GM21515 (cell line): ENCODE measurements around the gene FGF22.
"Not testable (repeated sequence)": the region's sequence is repeated elsewhere in the genome, so short reads cannot be mapped to it uniquely, and the experiment has no call there.

Experiments used
- ATAC-seq: cut with Tn5 transposase; IDR thresholded peaks from one replicate; pipeline ENCODE4 v1.9.1; 2021; ENCODE audit not compliant: unreplicated experiment

Gene FGF22

GRCh38 chr19:605061-605971 lies 34.4 kb upstream of the FGF22 start:
- not testable (repeated sequence) for ATAC-seq

- ATAC-seq: no peak
These were observed 32.2 kb upstream of the FGF22 start for GRCh38 chr19:607301-608154.

DNA sequence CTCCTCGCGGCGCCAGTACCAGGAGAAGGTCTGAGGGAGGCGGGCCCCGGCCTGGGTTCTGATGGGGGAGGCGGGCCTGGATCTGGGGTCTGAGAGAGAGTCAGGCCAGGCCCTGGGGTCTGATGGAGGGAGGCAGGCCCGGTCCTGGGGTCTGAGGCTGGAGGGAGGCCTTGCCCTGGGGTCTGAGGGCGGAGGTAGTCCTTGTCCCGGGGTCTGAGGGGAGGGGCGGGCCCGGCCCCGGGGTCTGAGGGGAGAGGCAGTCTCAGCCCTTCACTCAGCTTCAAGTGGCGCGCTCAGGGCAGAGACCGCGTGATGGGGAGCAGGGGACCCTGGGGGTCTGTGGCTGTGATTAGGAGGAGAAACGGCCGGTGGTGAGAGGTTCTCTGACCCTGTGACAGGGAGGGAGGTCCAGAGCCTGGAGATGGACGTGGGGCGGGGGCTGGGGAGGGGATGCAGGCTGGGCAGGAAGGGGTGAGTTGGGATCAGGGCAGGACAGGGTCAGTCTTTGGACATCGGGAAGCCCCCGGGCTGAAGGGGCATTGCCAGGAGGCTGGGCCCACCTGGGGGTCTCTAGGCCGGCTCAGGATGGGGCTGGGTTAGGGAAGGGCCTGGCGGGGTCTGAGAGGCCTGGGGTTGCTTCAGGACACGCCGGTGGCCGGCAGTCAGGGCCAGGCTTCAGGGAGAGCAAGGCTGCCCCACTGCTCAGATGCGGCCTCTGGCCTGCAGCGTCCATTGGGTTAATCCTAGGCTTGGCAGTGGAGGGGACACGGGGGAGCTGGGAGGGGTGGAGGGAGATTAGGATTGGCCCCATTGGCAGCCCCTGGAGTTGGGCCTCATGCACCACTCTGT lies 31.3 kb upstream of the FGF22 start:
- ATAC-seq: no peak

DNA sequence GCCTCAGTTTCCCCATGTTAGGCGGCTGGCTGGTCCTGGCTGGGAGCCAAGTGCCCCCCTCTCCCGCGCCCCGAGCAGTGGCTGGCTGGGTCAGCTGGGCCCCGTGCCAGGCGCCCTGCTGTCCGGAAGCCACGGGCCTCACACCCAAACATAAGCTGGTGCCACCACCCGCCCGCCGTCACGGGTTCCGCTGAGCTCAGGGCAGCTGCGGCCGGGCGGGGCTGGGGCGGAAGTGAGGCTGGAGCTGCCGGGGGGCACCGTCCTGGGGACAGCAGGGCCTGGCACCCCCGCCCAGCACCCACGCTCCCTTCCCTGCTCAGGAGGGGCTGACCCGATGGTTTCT lies 30.7 kb upstream of the FGF22 start:
- no peak for ATAC-seq

DNA sequence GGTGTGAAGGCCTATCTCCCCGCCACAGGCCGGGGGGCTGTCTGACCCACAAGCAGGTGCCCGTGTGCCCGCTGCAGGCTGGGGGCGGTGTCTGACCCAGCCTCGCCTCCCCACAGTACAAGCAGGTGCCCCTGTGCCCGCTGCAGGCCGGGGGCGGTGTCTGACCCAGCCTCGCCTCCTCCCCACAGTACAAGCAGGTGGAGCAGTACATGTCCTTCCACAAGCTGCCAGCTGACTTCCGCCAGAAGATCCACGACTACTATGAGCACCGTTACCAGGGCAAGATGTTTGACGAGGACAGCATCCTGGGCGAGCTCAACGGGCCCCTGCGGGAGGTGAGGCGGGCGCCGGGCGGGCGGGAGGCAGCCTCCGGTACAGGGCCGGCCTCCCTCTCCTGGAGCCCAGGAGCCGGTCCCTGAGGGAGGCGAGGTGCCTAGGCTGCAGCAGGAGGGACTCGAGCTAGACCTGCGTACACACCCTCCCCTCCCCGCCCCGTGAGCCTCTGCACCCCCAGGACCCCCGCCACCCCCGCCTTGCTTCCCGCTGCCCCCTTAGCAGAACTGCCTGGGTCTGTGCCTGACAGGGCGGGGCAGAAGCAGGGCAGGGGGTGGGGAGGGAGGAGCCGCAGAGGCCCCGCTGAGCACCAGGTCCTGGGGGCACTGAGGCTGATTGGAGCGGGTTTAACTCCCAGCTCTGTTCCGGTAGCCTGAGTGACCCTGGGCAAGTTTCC lies 29.4 kb upstream of the FGF22 start:
- no peak for ATAC-seq

- ATAC-seq: no peak
These were observed 28.7 kb upstream of the FGF22 start for GRCh38 chr19:610801-611480.

- no peak for ATAC-seq
These were observed 28.2 kb upstream of the FGF22 start for GRCh38 chr19:611481-611868.

- no peak for ATAC-seq
These were observed 26.7 kb upstream of the FGF22 start for GRCh38 chr19:612941-613340.

GRCh38 chr19:613732-614567 lies 25.7 kb upstream of the FGF22 start:
- ATAC-seq: no peak

- no peak for ATAC-seq
These were observed 24.1 kb upstream of the FGF22 start for GRCh38 chr19:615619-616018.

DNA sequence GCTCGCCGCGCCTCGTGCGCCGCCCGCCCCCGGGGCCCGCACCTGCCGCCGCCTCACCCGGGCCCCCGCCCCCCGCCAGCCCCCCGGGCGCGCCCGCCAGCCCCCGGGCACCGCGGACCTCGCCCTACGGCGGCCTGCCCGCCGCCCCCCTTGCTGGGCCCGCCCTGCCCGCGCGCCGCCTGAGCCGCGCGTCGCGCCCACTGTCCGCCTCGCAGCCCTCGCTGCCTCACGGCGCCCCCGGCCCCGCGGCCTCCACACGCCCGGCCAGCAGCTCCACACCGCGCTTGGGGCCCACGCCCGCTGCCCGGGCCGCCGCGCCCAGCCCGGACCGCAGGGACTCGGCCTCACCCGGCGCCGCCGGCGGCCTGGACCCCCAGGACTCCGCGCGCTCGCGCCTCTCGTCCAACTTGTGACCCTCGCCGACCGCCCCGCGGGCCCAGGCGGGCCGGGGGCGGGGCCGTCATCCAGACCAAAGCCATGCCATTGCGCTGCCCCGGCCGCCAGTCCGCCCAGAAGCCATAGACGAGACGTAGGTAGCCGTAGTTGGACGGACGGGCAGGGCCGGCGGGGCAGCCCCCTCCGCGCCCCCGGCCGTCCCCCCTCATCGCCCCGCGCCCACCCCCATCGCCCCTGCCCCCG lies 23.5 kb upstream of the FGF22 start:
- no peak for ATAC-seq

GRCh38 chr19:616747-617526 lies 22.7 kb upstream of the FGF22 start:
- ATAC-seq: no peak

- no peak for ATAC-seq
These were observed 22.0 kb upstream of the FGF22 start for GRCh38 chr19:617551-618246.

DNA sequence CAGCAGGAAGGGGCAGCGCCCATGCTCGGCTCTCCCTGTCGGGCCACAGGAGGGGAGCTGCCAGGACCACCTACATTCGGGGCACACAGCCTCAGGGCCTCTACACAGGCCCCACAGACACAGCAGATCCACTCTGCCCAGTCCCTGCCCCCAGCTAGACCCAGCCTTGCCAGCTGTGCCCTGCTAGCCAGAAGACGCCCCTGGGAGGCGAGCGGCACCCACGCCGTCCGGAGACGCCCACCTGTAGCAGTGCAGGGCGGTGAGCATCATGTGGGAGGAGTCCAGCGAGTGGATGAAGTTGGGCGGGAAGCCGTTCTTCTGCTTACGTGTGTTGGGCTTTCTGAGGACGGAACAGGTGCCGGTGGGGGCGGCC lies 21.4 kb upstream of the FGF22 start:
- no peak for ATAC-seq

DNA sequence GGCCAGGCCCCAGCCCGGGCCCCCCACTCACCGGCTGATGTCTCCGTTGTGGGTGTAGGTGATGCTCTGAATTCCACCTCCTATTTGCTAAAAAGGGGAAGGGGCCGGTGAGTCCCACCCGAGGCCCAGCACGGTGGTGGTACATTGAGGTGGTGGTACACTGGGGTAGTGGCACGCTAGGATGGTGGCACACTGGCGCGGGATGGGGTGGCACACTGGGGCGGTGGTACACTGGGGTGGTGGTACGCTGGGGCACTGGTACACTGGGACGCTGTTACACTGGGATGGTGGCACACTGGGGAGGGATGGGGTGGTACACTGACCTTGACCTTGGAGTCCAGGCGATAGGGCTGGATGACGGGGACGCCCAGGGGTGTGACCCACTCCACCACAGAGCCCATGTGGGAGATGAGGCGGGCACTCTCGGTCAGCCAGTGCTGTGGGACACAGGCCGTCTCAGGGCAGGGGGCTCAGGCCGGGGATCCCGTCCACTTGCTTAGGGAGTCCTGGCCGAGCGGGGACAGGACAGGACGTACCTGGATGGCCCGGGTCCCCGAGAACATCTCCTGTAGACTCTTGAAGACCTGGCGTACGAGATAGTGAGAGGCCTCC lies 20.9 kb upstream of the FGF22 start:
- ATAC-seq: no peak

GRCh38 chr19:619286-620002 lies 20.2 kb upstream of the FGF22 start:
- ATAC-seq: no peak
